HEK293T (cell line): ENCODE results near the gene PTP4A2.

ENCODE experiments used
- ARNT ChIP-seq: fragments of 450-650 bp; IDR thresholded peaks from 2 replicates; pipeline ENCODE4 v1.6.1; 2017; ENCODE audit warnings: mild to moderate bottlenecking
- CTBP1 ChIP-seq: fragments of 450-650 bp; IDR thresholded peaks from 2 replicates; pipeline ENCODE4 v1.6.1; 2016; ENCODE audit warnings: borderline replicate concordance
- ELF4 ChIP-seq: fragments of 450-650 bp; IDR thresholded peaks from 2 replicates; pipeline ENCODE4 v1.6.1; 2017; ENCODE audit warnings: antibody characterized with exemption
- FOXA1 ChIP-seq: fragments of 450-650 bp; IDR thresholded peaks from 2 replicates; pipeline ENCODE4 v1.6.1; 2016; ENCODE audit warnings: mild to moderate bottlenecking
- HDGF ChIP-seq: fragments of 450-650 bp; IDR thresholded peaks from 2 replicates; pipeline ENCODE4 v1.6.1; 2017; ENCODE audit warnings: antibody characterized with exemption, borderline replicate concordance
- LEF1 ChIP-seq: fragments of 450-650 bp; IDR thresholded peaks from 2 replicates; pipeline ENCODE4 v1.6.1; 2017; ENCODE audit warnings: mild to moderate bottlenecking, borderline replicate concordance
- ZNF384 ChIP-seq: fragments of 450-650 bp; IDR thresholded peaks from 2 replicates; pipeline ENCODE4 v1.6.1; 2016

DNA sequence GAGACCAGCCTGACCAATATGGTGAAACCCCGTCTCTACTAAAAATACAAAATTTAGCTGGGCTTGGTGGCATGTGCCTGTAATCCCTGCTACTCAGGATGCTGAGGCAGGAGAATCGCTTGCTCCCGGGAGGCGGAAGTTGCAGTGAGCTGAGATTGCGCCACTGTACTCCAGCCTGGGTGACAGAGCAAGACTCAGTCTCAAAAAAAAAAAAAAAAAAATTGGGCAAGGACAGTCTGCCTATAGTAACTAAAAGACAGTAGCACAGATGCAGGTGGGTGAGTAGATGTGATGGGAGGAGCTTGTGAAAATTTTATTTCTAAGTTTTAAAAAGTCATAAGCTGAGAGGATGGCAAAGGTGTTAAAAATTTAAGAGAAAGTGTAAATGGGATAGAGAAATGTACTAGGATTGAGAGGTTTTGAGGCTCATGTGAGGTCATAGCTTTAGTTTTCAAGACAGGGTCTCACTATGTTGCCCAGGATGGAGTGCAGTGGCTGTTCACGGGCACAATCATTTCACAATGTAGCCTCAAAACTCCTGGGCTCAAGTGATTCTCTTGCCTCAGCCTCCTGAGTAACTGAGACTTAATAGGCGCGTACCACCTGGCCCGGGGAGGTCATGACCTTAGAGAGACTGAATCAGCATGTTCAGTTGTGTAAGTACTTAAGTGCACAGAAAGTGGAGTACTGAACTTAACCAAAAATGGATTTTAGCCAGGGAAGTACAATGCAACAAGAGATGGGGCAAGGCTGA lies 33.7 kb downstream of the PTP4A2 start:
- TF ChIP-seq ELF4 = no peak
- no peak for TF ChIP-seq ZNF384
- TF ChIP-seq LEF1 = no peak
- TF ChIP-seq HDGF = no peak
- TF ChIP-seq ARNT = no peak
- no peak for TF ChIP-seq FOXA1
- no peak for TF ChIP-seq CTBP1
